H1 (cell line): ENCODE data around the gene GRAMD2A. TPM values are rescaled to one million over a fixed set of nuclear protein-coding genes. Genes with fewer than 3 reads are reported as not detected.

ENCODE experiments used
- CTCF ChIA-PET: fragments of 300-600 bp; sonication (Branson Sonifier 250); formaldehyde crosslinking; loops from one replicate; lab custom pipeline; 2021; ENCODE audit not compliant: partially characterized antibody; lab: Charles Lee
- POLR2A ChIA-PET: fragments of 300-600 bp; sonication (Branson Sonifier 250); formaldehyde crosslinking; loops from one replicate; lab custom pipeline; 2021; ENCODE audit warnings: inconsistent platforms; ENCODE audit not compliant: partially characterized antibody; lab: Charles Lee
- DNase-seq, 2 experiments: peaks; one replicate each; pipeline versions ENCODE4 v3.0.0 to v3.0.0-alpha.2; 2010 to 2022; ENCODE audit warnings: low spot score in 2 of 2, low read depth in 1 of 2, mixed read lengths in 1 of 2
- FAIRE-seq: peaks from 2 replicates; lab custom pipeline; 2011; peaks lifted over from hg19 to GRCh38; lab: Jason Lieb, UNC
- H2AFZ ChIP-seq: 2 replicates; pipeline ENCODE4 v1.8.1; 2012; ENCODE audit warnings: low read length, inconsistent platforms
- H2AK5ac ChIP-seq: 2 replicates; pipeline ENCODE4 v1.6.1; 2013; ENCODE audit warnings: low read depth, low read length
- H2BK120ac ChIP-seq: replicated peaks from 2 replicates; pipeline ENCODE3; 2013; ENCODE audit warnings: low read depth, low read length, inconsistent platforms
- H2BK12ac ChIP-seq: 2 replicates; pipeline ENCODE4 v1.6.1; 2013; ENCODE audit warnings: low read depth, low read length
- H2BK15ac ChIP-seq: 2 replicates; pipeline ENCODE4 v1.6.1; 2013; ENCODE audit warnings: low read length
- H2BK20ac ChIP-seq: 2 replicates; pipeline ENCODE4 v1.6.1; 2013; ENCODE audit warnings: low read length
- H2BK5ac ChIP-seq: 2 replicates; pipeline ENCODE4 v1.6.1; 2013; ENCODE audit warnings: low read depth, low read length
- H3K14ac ChIP-seq: 2 replicates; pipeline ENCODE4 v1.6.1; 2013; ENCODE audit warnings: inconsistent platforms; ENCODE audit not compliant: insufficient read length
- H3K18ac ChIP-seq: 2 replicates; pipeline ENCODE4 v1.6.1; 2013; ENCODE audit warnings: low read length; ENCODE audit errors: extremely low read depth
- H3K23ac ChIP-seq: 2 replicates; pipeline ENCODE4 v1.6.1; 2013; ENCODE audit warnings: inconsistent platforms; ENCODE audit not compliant: insufficient read length
- H3K23me2 ChIP-seq: 2 replicates; pipeline ENCODE4 v1.6.1; 2013; ENCODE audit warnings: low read depth, low read length
- H3K27ac ChIP-seq: 2 replicates; pipeline ENCODE4 v1.6.1; 2011; ENCODE audit warnings: low read depth, low read length, inconsistent platforms
- H3K27me3 ChIP-seq, 4 experiments: replicated peaks in 1 of 4; 1 replicate in 1 of 4; 2 replicates in 3 of 4; pipeline versions ENCODE4 v1.6.1 to v1.8.1; 2011 to 2013; ENCODE audit warnings: low read length in 3 of 4, mild to moderate bottlenecking in 3 of 4, inconsistent platforms in 2 of 4, mixed read lengths in 2 of 4, moderate library complexity in 1 of 4; ENCODE audit not compliant: control insufficient read depth in 3 of 4, insufficient read depth in 3 of 4; ENCODE audit errors: extremely low read depth in 1 of 4
- H3K36me3 ChIP-seq, 4 experiments: 2 replicates each; pipeline versions ENCODE4 v1.6.1 to v1.8.1; 2011 to 2013; ENCODE audit warnings: mild to moderate bottlenecking in 4 of 4, low read length in 3 of 4, moderate library complexity in 2 of 4, control low read depth in 1 of 4, inconsistent platforms in 1 of 4; ENCODE audit not compliant: insufficient read depth in 4 of 4, control insufficient read depth in 2 of 4
- H3K4ac ChIP-seq: replicated peaks from 2 replicates; pipeline ENCODE3; 2013; ENCODE audit warnings: low read length, low read depth, mixed read lengths, inconsistent platforms; ENCODE audit not compliant: insufficient read length
- H3K4me1 ChIP-seq, 4 experiments: replicated peaks in 1 of 4; 1 replicate in 1 of 4; 2 replicates in 3 of 4; pipeline versions ENCODE4 v1.6.1 to v1.8.1; 2011 to 2013; ENCODE audit warnings: low read length in 3 of 4, inconsistent platforms in 2 of 4, mixed read lengths in 1 of 4; ENCODE audit not compliant: insufficient read depth in 4 of 4, control insufficient read depth in 3 of 4
- H3K4me2 ChIP-seq, 2 experiments: 2 replicates each; pipeline versions ENCODE4 v1.6.1 to v1.8.1; 2011 to 2013; ENCODE audit warnings: low read depth in 2 of 2, low read length in 2 of 2, control low read depth in 1 of 2, inconsistent platforms in 1 of 2, mild to moderate bottlenecking in 1 of 2; ENCODE audit not compliant: insufficient read depth in 1 of 2
- H3K4me3 ChIP-seq, 4 experiments: fragments of 200-600, 300-600 bp in 1 of 4; sonication (generic), shearing (Covaris generic), sonication (Bioruptor Twin) in 1 of 4; 2 replicates each; pipeline versions ENCODE4 v1.5.1 to v1.8.1; 2011 to 2016; ENCODE audit warnings: low read length in 4 of 4, low read depth in 3 of 4, control low read depth in 2 of 4, inconsistent platforms in 2 of 4, mild to moderate bottlenecking in 2 of 4, mixed read lengths in 1 of 4, moderate library complexity in 1 of 4; ENCODE audit not compliant: insufficient read depth in 2 of 4; ENCODE audit errors: extremely low read depth in 1 of 4
- H3K56ac ChIP-seq: replicated peaks from 2 replicates; pipeline ENCODE3; 2013; ENCODE audit warnings: low read depth, mild to moderate bottlenecking, mixed read lengths, low read length, inconsistent platforms; ENCODE audit not compliant: insufficient read length
- H3K79me1 ChIP-seq: 2 replicates; pipeline ENCODE4 v1.6.1; 2013; ENCODE audit warnings: low read depth, low read length, control low read depth
- H3K79me2 ChIP-seq, 2 experiments: 2 replicates each; pipeline versions ENCODE4 v1.6.1 to v1.8.1; 2012 to 2013; ENCODE audit warnings: low read length in 2 of 2, mild to moderate bottlenecking in 2 of 2, inconsistent platforms in 1 of 2; ENCODE audit not compliant: insufficient read depth in 2 of 2, control insufficient read depth in 1 of 2
- H3K9ac ChIP-seq, 4 experiments: replicated peaks in 1 of 4; 1 replicate in 1 of 4; 2 replicates in 3 of 4; pipeline versions ENCODE4 v1.6.1 to v1.8.1; 2011 to 2013; ENCODE audit warnings: low read depth in 3 of 4, low read length in 3 of 4, control low read depth in 2 of 4, mild to moderate bottlenecking in 2 of 4, moderate library complexity in 2 of 4, inconsistent platforms in 1 of 4; ENCODE audit errors: extremely low read depth in 1 of 4
- H3K9me3 ChIP-seq, 2 experiments: 2 replicates each; pipeline versions ENCODE4 v1.6.1 to v1.8.1; 2012 to 2013; ENCODE audit warnings: mild to moderate bottlenecking in 2 of 2, moderate library complexity in 2 of 2, control low read depth in 1 of 2, inconsistent platforms in 1 of 2, low read depth in 1 of 2, low read length in 1 of 2, mixed read lengths in 1 of 2; ENCODE audit not compliant: insufficient read depth in 2 of 2
- H4K20me1 ChIP-seq, 2 experiments: replicated peaks in 1 of 2; 2 replicates each; pipeline versions ENCODE3 to v1.8.1; 2011 to 2013; ENCODE audit warnings: inconsistent platforms in 2 of 2, low read length in 2 of 2, mild to moderate bottlenecking in 1 of 2; ENCODE audit not compliant: insufficient read depth in 2 of 2, control insufficient read depth in 1 of 2
- H4K5ac ChIP-seq: 2 replicates; pipeline ENCODE4 v1.6.1; 2013; ENCODE audit warnings: low read length, low read depth, mixed read lengths, inconsistent platforms; ENCODE audit not compliant: insufficient read length
- H4K8ac ChIP-seq: 2 replicates; pipeline ENCODE4 v1.8.0; 2013; ENCODE audit warnings: mild to moderate bottlenecking, moderate library complexity, low read length, inconsistent platforms; ENCODE audit not compliant: insufficient read depth; ENCODE audit errors: extremely low read depth
- H4K91ac ChIP-seq: replicated peaks from 2 replicates; pipeline ENCODE3; 2013; ENCODE audit warnings: low read length, mixed read lengths, inconsistent platforms; ENCODE audit not compliant: insufficient read length
- SIX5 ChIP-seq: IDR thresholded peaks from 2 replicates; pipeline ENCODE4 v1.6.1; 2011; ENCODE audit warnings: mild to moderate bottlenecking, low read depth, low read length
- WGBS, 2 experiments: shearing (Covaris generic) in 1 of 2; methylation state at CpG; one replicate each; pipeline versions ENCODE4 v1.1.6 to v1.1.7; 2013 to 2015; ENCODE audit warnings: low lambda C conversion rate in 2 of 2, mixed read lengths in 2 of 2, inconsistent platforms in 1 of 2, low coverage in 1 of 2, missing lambda C conversion rate in 1 of 2; ENCODE audit not compliant: insufficient replicate concordance in 2 of 2, insufficient coverage in 1 of 2, insufficient read length in 1 of 2; ENCODE audit errors: extremely low coverage in 1 of 2, missing lambda C conversion rate in 1 of 2; 5-methylcytosine and 5-hydroxymethylcytosine counted together
- polyA plus RNA-seq, 7 experiments: library from polyadenylated mRNA; depleted of rRNA in 3 of 7; stranded (reverse) in 5 of 7; unstranded in 2 of 7; fragments of >200 nt in 5 of 7; fragments of 200-250 nt in 2 of 7; gene quantifications; 1 replicate in 5 of 7; 2 replicates in 1 of 7; 4 replicates in 1 of 7; pipeline versions ENCODE4 v1.2.1 to v1.2.3, GENCODE V29; 2011 to 2013; ENCODE audit warnings: missing spikeins in 2 of 7, mixed read lengths in 2 of 7
- total RNA-seq: library from RNA; stranded (reverse); fragmentation: NEBNext Ultra II Directional; extraction: Animal tissue kit (Norgen Biotek cat#: 25700); gene quantifications from 2 replicates; pipeline ENCODE4 v1.2.1, GENCODE V29; 2021

The GRAMD2A gene
- total and polyA plus RNA-seq, 2 of the 8 experiments (the other 6 are each of a cell fraction or from before 2014, with no cell fraction given) = 0.57 to 1.5 TPM

DNA sequence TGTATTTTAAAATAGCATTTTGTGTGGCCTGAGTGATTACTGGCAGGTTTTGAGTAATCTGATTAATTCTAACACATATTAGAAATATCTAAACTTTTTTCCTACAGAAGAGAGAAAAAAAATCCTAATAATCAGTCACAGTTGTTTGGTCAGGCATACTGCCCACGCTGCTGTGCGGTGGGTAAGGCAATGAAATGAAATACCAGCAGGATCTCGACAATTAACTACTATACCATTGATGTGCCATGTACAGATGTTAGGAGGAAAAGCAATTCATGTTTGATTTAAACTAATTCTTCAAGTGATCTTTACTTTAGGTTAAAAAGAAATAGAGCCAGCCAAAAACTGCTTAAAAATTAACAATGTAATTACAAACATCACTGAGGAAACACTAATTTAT, 5.2 kb downstream of the GRAMD2A start:
- no peak overlapping the region for H4K8ac ChIP-seq
- TF ChIP-seq SIX5 = no peak
- no peak overlapping the region for H3K4ac ChIP-seq
- no peak overlapping the region for H3K14ac ChIP-seq
- no peaks in the 10 kb centered on the region for H4K20me1 ChIP-seq
- peaks cover 6% of the 10 kb centered on the region for H3K23me2 ChIP-seq
- no peaks in the 10 kb centered on the region for H3K9me3 ChIP-seq
- no peak overlapping the region for H3K56ac ChIP-seq
- H3K79me1 ChIP-seq = no peaks in the 10 kb centered on the region
- H2BK120ac ChIP-seq = no peak overlapping the region
- H4K5ac ChIP-seq = no peak overlapping the region
- no peak overlapping the region for H3K4me2 ChIP-seq
- H3K27ac ChIP-seq = no peak overlapping the region
- no peak overlapping the region for H4K91ac ChIP-seq
- H3K36me3 ChIP-seq = no peaks in the 10 kb centered on the region
- no peak overlapping the region for H2BK20ac ChIP-seq
- H3K9ac ChIP-seq = no peak overlapping the region
- no peak for DNase-seq
- no peak for FAIRE-seq
- H2BK15ac ChIP-seq = no peak overlapping the region
- H3K23ac ChIP-seq = no peak overlapping the region
- H3K4me3 ChIP-seq = no peak overlapping the region
- peaks cover 7 to 16% (median 15%) of the 10 kb centered on the region in 4 experiments; a peak in 6 of 7 replicates for H3K27me3 ChIP-seq
- H2AK5ac ChIP-seq = no peak overlapping the region
- H3K18ac ChIP-seq = no peak overlapping the region
- H2AFZ ChIP-seq = no peak overlapping the region
- H3K79me2 ChIP-seq = no peaks in the 10 kb centered on the region
- no peak overlapping the region for H2BK5ac ChIP-seq
- H3K4me1 ChIP-seq = peaks cover 2 to 5% (median 4%) of the 10 kb centered on the region in 4 experiments; a peak in 6 of 7 replicates
- CTCF ChIA-PET = no interaction called here
- H2BK12ac ChIP-seq = no peak overlapping the region
- WGBS, 2 experiments = 84% methylated on average over 3 of the region's 3 CpGs; no CpG with 5 or more reads in 1 of the 2 experiments
- POLR2A ChIA-PET = no interaction called here
